Activated CD8-positive, alpha-beta memory T cell treated with anti-CD3 and anti-CD28 coated beads, Interleukin-2, amount 50 U/mL, for 48 hours (primary cell): Measurements from ENCODE around the gene CCR4.
A peak's percentile ranks its signal among the peaks of the same experiment; 100 is the strongest.
"Not testable (repeated sequence)": the region's sequence is repeated elsewhere in the genome, so short reads cannot be mapped to it uniquely, and the experiment has no call there.

Experiments
- DNase-seq: peaks from one replicate; pipeline ENCODE4 v3.0.0-alpha.2; 2020

CCR4 gene

DNA sequence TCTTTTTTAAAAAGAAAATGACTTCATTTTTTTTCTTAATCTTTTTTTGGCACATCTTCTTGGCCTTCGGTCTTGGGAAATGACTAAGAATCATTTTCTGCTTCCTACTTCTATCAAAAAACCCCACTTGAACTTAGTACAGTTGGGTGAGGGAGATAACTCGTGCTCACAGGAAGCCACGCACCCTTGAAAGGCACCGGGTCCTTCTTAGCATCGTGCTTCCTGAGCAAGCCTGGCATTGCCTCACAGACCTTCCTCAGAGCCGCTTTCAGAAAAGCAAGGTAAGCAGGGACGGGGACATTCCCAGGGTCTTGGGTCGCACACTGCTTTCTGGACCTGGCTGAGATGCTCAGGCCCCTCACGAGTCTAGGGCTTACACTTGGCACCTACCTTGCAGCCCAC lies at the start of gene CCR4:
TSS of gene CCR4 (plus strand) at position 235 of the 402 bp plus-strand sequence. CDS start 1,779 bp downstream, outside the sequence.
- peak; percentile 75 for DNase-seq

DNA sequence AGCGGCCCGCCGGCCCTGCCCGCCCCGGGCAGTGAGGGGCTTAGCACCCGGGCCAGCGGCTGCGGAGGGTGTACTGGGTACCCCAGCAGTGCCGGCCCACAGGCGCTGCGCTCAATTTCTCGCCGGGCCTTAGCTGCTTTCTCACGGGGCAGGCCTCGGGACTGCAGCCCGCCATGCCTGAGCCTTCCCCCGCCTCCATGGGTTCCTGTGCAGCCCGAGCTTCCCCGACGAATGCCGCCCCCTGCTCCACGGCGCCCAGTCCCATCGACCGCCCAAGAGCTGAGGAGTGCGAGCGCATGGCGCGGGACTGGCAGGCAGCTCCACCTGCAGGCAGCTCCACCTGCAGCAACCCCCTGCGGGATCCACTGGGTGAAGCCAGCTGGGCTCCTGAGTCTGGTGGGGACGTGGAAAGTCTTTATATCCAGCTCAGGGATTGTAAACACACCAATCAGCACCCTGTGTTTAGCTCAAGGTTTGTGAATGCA lies 48.5 kb upstream of the CCR4 start:
- peak; percentile 71 for DNase-seq

DNA sequence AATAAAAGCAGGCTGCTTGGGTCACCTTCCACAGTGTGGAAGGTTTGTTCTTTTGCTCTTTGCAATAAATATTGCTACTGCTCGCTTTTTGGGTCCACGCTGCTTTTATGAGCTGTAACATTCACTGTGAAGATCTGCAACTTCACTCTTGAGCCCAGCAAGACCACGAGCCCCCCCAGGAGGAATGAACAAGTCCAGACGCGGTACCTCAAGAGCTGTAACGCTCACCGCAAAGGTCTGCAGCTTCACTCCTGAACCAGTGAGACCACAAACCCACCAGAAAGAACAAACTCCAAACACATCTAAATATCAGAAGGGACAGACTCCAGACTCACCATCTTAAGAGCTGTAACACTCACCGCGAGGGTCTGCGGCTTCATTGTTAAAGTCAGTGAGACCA lies 47.5 kb upstream of the CCR4 start:
- DNase-seq, result no peak

DNA sequence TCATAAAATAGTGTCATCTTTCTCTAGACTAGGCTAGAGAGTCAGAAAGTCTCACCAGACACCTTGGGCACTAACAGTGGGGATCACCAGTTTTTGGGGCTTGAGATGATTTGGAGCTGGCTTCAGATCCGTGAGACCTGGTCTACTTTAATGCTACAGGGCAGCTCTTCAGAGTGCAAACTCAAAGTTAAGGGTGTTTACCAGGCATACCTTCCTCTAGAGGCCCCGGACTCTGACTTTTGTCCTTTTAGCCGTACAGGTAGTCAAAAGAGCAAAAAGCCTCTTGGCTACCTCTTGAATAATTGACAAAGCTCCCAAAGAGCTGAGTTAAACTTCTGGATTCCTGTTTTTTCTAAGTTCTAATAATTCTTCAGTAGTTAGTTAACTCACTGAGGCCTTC lies 41.4 kb upstream of the CCR4 start:
- DNase-seq, result no peak

DNA sequence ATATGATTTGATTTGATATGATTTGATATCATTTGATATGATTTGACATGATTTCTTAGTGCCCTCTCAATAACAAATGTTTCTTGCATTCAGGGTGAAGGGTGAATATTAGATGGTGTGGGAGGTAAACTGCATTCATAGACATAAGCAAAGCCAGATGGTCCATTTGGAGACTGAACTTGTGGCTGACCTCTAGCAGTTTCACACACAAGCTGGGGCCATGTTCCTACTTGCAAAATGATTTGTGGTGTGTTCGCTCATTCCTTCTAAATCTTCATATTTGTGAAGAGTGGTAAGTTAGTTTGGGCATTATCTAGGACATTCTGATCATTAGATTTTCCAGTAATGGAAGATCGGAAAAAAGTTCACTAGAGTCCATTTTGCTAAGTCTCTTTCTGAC lies 40.5 kb upstream of the CCR4 start:
- DNase-seq, result no peak

DNA sequence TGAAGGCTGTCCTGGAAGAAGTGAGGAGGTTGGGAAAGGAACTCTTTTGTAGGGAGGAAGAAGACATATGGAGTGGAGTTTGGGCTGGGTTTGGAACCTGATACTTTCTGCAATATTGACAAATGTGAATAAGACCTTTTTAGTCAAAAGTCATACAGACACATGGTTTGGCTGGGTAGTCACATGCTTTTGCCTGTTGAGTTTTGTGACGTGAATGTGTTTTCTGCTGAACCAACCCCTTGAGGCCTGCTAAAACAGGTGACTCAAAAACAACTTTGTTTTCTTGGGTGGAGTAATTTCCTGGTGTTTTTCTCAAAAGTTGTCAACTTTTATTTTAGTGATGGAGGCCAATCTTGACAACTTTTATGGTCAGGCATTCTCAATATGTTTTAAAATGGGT lies 39.4 kb upstream of the CCR4 start:
- no peak for DNase-seq

DNA sequence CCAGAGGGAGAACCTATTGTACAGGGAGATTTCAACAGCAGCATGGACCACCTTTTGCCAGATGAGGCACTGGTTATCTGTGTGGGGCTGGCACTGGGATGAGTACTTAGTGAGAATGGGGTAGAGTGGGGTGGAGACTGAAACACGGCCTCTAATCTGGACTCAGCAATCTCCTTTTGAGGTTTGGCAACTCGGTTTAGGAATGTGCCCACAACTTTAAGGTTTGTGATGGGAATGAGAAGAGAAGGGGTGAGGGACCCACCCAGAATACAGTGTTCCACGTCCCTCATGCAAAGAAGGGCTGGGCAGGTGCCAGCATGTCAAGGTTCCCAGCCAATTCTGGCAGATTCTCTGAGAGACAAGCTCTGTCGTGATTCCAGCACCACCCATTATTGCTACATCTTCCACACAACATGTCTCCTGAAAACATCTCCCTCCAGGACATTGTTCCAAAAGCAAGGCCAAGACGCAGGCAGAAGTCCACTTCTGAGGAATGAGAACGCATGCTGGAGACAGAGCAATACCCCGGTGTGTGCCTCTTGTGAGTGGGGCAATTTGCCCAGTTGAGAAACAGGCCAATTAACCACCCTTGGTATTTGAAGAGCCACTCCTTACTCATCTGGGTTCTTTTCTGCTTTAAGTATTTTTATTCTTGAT lies 37.5 kb upstream of the CCR4 start:
- DNase-seq, result no peak

DNA sequence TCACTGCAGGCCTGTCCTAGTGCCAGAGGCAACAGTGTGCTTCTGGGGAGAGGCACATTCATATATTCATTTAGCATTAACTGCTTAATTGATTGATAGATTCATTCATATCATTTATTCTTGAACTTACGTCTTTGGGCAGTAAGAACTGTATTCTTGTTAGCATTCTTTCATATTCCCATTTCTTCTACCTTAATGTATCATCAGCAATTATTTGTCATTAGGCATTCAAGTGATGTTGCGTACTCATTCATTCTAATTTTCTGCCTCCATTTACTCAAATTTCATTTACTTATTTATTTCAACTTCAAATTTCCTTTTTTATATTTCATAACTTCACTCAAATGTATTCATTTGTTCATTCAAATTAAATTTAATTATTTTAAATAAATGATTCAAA lies 31.5 kb upstream of the CCR4 start:
- no peak for DNase-seq

DNA sequence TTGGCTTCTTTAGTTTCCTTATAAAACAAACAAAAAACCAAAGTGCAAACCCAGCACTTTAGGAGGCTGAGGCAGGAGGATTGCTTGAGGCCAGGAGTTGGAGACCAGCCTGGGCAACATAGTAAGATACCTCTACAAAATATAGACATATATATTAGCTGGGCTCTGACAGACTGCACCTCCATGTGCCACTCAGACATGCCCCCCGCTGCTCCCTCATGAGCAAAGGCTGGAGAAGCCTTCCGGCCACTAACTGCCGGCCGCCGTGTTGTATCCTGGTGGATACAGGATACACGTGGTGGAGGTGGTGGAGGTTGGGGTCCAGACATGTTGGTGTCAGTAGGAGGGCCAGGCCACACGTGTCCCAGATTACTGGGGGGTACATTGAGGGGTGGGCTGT lies 29.4 kb upstream of the CCR4 start:
- DNase-seq, result no peak

DNA sequence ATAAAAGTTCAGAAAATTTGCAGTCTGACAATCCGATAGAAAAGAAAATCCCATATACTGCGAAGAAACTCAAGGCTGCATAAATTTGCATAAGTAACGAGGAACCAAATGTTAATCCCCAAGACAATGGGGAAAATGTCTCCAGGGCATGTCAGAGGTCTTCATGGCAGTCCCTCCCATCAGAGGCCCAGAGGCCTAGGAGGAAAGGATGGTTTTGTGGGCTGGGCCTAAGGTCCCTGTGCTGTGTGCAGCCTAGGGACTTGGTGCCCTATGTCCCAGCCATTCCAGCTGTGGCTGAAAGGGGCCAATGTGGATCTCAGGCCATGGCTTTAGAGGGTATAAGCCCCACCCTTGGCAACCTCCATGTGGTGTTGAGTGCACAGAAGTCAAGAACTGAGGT lies 21.3 kb upstream of the CCR4 start:
- peak; percentile 18 for DNase-seq

DNA sequence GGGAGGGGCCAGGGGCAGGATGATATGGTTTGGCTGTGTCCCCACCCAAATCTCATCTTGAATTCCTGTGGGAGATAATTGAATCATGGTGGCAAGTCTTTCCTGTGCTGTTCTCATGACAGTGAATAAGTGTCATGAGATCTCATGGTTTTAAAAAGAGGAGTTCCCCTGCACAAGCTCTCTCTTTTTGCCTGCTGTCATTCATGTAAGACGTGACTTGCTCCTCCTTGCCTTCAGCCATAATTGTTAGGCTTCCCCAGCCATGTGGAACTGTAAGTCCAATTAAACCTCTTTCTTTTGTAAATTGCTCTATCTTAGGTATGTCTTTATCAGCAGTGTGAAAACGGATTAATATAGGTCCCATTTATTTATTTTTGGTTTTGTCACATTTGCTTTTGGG lies 20.2 kb upstream of the CCR4 start:
- peak; percentile 1 for DNase-seq

DNA sequence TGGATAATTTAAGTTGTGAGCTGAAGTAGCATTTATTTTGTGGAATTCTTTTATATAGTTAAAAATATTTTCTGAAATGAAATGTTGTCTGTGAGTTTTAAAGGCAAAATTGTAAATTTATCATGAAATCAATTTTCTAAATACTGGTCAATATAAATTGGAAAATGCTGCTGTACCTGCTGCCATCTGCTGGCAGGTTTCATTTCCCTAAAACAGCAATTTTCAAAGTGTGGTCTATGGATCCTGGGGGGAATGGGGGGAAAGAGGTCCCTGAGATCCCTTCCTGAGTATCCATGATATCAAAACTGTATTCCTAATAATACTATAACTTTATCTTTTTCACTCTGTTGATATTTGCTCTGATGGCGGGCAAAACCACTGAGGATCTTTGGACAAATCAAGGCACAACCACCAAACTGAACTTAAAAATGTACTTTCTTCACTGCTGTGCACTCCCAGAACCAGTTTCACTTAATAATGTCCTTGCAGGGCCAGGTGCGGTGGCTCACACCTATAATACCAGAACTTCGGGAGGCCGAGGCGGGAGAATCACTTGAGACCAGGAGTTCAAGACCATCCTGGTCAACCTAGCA lies 17.2 kb upstream of the CCR4 start:
- DNase-seq, result peak; percentile 45

DNA sequence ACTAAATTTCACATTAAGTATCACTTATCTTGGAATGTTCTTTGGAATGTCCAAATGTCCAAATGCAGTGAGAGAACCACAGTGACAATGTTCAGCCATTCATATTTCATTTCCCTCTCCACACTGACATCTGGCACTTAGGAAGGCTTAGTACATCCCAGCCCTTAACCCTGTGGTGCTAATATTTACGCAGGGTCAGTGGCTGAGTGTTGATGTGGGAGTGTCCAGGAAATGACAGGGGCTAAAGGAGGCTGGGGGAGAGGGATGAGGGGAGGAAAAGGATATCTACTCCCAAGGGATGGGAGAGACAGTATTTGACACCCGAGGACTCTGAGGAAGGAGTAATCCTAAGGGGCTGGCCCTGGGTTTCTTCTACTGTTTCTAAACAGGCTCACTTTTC lies 14.1 kb upstream of the CCR4 start:
- no peak for DNase-seq

DNA sequence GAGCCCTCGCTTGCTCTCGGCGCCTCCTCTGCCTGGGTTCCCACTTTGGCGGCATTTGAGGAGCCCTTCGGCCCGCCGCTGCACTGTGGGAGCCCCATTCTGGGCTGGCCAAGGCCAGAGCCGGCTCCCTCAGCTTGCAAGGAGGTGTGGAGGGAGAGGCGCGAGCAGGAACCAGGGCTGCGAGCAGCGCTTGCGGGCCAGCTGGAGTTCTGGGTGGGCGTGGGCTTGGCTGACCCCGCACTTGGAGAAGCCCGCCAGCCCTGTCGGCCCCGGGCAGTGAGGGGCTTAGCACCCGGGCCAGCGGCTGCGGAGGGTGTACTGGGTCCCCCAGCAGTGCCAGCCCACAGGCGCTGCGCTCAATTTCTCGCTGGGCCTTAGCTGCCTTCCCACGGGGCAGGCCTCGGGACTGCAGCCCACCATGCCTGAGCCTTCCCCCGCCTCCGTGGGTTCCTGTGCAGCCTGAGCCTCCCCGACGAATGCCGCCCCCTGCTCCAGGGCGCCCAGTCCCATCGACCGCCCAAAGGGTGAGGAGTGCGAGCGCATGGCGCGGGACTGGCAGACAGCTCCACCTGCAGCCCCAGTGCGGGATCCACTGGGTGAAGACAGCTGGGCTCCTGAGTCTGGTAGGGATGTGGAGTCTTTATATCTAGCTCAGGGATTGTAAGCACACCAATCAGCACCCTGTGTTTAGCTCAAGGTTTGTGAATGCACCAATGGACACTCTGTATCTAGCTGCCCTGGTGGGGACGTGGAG lies 11.7 kb upstream of the CCR4 start:
- DNase-seq, result not testable (repeated sequence)

DNA sequence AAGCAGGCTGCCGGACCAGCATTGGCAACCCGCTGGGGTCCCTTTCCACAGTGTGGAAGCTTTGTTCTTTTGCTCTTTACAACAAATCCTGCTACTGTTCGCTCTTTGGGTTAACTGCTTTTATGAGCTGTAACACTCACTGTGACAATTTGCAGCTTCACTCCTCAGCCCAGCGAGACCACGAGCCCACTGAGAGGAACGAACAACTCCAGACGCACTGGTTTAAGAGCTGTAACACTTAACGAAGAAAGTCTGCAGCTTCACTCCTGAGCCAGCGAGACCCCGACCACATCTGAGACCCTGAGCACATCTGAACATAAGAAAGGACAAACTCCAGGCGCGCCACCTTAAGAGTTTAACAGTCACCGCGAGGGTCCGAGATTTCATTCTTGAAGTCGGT lies 10.7 kb upstream of the CCR4 start:
- DNase-seq, result no peak

DNA sequence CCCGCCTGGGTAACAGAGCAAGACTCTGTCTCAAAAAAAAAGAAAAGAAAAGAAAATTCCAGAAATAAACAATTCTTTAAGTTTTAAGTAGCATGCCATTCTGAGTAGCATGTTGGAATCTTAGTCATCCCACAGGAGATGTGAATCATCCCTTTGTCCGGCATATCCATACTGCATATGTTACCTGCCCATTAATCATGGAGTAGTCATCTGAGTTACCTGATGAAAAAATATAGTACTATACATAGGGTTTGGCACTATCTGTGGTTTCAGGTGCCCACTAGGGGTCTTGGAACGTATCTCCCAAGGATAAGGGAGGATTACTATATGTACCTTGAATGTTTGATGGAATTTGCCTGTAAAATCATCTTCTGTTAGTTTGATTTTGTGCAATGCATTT lies 6.3 kb upstream of the CCR4 start:
- DNase-seq, result no peak

DNA sequence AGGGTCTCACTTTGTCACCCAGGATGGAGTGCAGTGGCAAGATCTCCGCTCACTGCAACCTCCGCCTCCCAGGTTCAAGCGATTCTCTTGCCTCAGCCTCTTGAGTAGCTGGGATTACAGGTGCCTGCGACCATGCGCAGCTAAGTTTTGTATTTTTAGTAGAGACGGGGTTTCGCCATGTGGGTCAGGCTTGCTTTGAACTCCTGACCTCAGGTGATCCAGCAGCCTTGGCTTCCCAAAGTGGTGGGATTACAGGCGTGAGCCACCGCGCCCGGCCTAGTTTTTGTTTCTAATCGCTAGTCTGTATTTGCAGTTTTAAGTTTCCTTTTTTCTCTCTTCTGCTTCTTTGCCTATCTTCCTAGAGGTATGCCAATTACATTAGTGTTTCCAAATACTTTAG lies 5.8 kb upstream of the CCR4 start:
- peak; percentile 53 for DNase-seq

DNA sequence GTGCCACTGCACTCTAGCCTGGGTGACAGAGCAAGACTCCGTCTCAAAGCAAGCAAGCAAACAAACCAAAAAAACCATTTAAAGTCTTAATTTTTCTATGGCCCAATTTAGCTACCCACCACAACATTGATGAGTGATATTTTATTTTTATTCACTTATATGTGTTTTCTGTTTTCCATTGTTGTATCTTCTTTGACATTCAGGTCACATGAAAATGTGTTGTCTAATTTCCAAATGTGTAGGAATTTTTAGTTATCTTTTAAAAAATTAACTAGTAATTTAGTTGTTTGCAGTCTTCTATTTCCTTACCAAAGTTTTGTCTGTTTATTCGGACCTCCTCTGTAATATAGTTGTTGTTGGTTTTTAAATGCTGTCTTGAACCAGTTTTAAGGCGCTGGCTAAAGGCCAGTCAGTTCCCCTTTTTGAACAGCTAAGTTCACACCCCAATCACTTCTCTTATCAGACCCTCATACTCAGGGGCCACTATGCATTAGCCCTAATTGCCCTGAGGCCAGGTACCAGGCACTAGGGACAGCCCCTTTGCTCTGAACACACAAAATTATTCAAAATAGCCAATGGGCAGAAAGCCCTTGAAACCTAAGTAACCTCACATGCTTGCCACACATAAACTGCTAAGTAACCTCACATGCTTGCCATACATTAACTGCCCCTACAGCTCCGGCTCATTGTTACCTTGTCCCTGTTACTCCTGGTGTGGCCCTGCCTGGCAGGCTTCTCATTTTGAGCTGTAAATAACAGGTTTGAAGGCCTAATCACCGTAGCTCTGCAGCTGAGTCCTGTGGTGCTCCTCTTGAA lies 4.3 kb upstream of the CCR4 start:
- no peak for DNase-seq

DNA sequence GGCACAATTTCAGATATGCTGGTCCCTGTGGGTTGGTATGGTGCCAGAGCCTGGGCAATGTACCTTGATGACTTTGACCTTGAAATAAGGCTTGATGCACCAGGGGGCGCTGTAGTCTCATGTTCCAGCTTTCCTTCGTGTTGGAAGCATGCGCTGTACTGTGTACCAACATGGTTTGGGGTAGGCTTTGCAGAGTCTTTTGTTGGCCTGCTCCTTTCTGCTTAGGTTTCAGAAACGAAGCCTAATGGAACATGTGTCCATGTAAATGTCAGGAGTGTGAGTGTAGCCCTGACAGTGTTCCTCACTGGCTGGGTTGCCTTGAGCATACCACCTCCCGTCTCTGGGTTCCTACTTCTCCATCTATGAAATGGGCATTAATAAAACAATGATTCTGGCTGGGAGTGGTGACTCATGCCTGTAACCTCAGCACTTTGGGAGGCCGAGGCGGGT lies 3.6 kb upstream of the CCR4 start:
- DNase-seq, result peak; percentile 99

DNA sequence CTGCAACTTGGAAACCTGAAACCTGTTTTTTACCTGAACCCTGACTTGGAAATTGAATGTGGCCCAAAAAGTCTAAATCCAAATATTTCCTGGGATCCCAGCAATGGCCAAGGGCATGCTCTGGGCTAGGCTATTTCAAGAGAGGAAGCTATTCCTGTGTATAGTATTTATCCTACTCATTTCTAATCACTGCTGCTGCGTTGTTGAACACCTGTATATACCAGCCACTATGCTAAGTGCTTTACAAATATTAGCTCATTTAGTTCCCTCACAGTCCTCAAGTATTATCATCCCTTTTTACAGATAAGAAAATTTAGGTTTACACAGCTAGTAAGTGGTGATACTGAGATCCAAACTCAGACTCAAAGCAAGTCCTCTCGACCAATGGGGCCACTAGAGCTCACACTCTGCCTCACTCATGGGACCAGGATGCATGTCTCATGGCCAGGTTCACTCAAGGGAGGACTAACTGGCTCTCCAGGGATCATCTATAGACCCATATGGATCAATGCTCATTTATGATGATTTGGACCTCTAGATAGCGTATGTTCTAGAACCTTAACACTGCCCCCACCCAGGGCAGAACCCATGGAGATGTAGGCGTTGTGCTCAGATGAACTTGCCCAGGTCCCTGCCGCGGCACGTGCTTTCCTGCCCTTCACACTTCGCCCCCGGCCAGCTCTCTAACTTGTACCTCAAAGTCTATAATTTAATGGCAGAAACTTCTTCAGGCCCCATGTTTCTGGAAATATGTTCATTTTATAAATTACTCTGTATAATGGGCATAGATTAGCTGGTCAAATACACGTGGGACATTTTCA lies 2.6 kb upstream of the CCR4 start:
- peak; percentile 51 for DNase-seq

DNA sequence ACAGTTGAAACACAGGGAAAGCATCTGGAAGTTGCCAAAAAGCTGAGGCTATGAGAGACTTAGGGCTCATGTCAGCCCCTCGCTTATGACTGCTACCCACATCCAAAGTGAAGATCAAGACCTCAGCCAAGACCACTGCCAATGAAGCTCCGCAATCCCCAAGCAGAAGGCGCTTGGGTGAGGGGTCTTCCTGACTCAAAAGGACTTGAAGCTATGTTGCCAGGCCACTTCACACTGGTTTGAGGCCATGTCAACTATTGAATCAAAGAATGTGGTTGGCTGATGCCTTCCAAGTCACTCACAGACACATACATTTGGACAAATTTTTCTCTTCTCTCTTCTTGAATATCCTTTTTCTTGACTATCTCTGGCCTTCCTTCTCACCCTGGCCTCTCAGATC lies 928 bp upstream of the CCR4 start:
- DNase-seq, result peak; percentile 50

DNA sequence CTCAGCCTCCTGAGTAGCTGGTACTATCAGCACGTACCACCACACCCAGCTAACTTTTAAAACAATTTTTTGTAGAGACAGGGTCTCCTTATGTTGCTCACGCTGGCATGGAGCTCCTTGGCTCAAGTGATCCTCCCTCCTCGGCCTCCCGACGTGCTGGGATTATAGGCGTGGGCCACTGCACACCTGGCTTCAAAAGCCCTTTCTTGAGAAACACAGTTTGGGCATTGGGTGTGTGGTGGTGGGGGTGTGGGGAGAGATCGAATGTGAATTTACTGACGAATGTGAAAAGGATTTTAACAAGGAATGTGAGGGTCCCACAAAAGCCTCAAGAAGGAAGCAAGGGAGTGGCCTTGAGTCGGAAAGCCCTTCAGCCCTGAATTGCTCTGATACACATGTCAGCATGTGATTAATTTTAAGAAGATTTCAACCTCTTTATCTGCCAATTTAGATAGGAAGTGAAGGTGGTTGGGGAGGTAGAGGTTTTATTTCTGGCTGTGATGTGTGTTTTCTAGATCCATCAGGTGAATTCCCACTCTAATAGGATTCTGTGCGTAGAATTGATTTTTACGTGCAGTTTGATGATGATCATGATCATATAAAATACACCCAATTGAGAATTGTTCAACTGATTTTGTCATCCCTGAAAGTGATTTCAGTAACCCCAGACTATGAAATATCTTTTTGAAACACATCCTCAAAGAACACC lies 1.1 kb downstream of the CCR4 start:
- DNase-seq, result peak; percentile 55
